T-helper 9 cell (primary cell): Measurements from ENCODE around the gene COPZ1.
A peak's percentile ranks its signal among the peaks of the same experiment; 100 is the strongest.

Experiments
- DNase-seq: peaks from one replicate; pipeline ENCODE4 v3.0.0-alpha.2; 2020

COPZ1 gene

GRCh38 chr12:54379398-54380201 is 54.7 kb downstream of the COPZ1 start:
- peak; percentile 91 for DNase-seq

- DNase-seq = no peak
These were observed 56.2 kb downstream of the COPZ1 start for GRCh38 chr12:54381136-54381535.

- DNase-seq = no peak
These were observed 58.2 kb downstream of the COPZ1 start for GRCh38 chr12:54383041-54383609.

- DNase-seq = no peak
These were observed 59.7 kb downstream of the COPZ1 start, which contains the start of gene ZNF385A for GRCh38 chr12:54384591-54385041. Gene ZNF385A, minus strand, starts transcription at chr12:54384733. Its CDS starts 219 bp downstream, at chr12:54384514.

GRCh38 chr12:54385251-54385914 is 60.5 kb downstream of the COPZ1 start:
- no peak for DNase-seq

GRCh38 chr12:54386403-54387113 is 61.6 kb downstream of the COPZ1 start:
- DNase-seq = no peak

GRCh38 chr12:54387114-54387467 is 62.2 kb downstream of the COPZ1 start:
- DNase-seq = no peak

GRCh38 chr12:54388237-54389133 is 63.6 kb downstream of the COPZ1 start:
- DNase-seq = no peak

GRCh38 chr12:54389134-54389508 is 64.2 kb downstream of the COPZ1 start:
- no peak for DNase-seq

GRCh38 chr12:54389607-54390175 is 64.8 kb downstream of the COPZ1 start:
- no peak for DNase-seq

GRCh38 chr12:54390176-54390667 is 65.3 kb downstream of the COPZ1 start:
- DNase-seq = no peak

- DNase-seq = peak; percentile 71
These were observed 66.0 kb downstream of the COPZ1 start for GRCh38 chr12:54390668-54391551.

GRCh38 chr12:54392485-54393206 is 67.7 kb downstream of the COPZ1 start:
- DNase-seq = no peak

GRCh38 chr12:54393207-54393609 is 68.3 kb downstream of the COPZ1 start:
- DNase-seq = no peak

GRCh38 chr12:54393743-54394142 is 68.8 kb downstream of the COPZ1 start:
- no peak for DNase-seq

GRCh38 chr12:54394281-54394719 is 69.4 kb downstream of the COPZ1 start:
- peak; percentile 36 for DNase-seq

- DNase-seq = no peak
These were observed 70.1 kb downstream of the COPZ1 start for GRCh38 chr12:54394986-54395385.

- no peak for DNase-seq
These were observed 70.6 kb downstream of the COPZ1 start for GRCh38 chr12:54395545-54395944.

- DNase-seq = no peak
These were observed 72.2 kb downstream of the COPZ1 start for GRCh38 chr12:54397157-54397556.

GRCh38 chr12:54398218-54398617 is 73.3 kb downstream of the COPZ1 start:
- no peak for DNase-seq
